HepG2 (cell line): ENCODE measurements around the gene PDGFRB. TPM values are rescaled to one million over a fixed set of nuclear protein-coding genes. Genes with fewer than 3 reads are reported as not detected.

Experiments used
- ATF7-NPFF ChIP-seq: sonication (generic); formaldehyde crosslinking; IDR thresholded peaks from 2 replicates; pipeline ENCODE4 v1.8.1; 2023; ENCODE audit warnings: mild to moderate bottlenecking, low read depth, missing genetic modification reagents, moderate library complexity
- EP300 ChIP-seq, 3 experiments: sonication (generic) in 1 of 3; formaldehyde crosslinking in 1 of 3; IDR thresholded peaks; 2 replicates each; pipeline versions ENCODE4 v1.5.1 to v1.6.1; 2011 to 2020; ENCODE audit warnings: low read depth in 2 of 3, low read length in 2 of 3, borderline replicate concordance in 1 of 3, improper control_type of control experiment in 1 of 3, mild to moderate bottlenecking in 1 of 3, missing genetic modification reagents in 1 of 3, moderate library complexity in 1 of 3
- HBP1 ChIP-seq: IDR thresholded peaks from 2 replicates; pipeline ENCODE4 v1.6.1; 2016; ENCODE audit warnings: low read depth, control low read depth
- HIC2 ChIP-seq: sonication (generic); formaldehyde crosslinking; IDR thresholded peaks from 2 replicates; pipeline ENCODE4 v1.9.0; 2022; ENCODE audit warnings: low read depth, missing genetic modification reagents
- HNF1B ChIP-seq: sonication (generic); formaldehyde crosslinking; IDR thresholded peaks from 2 replicates; pipeline ENCODE4 v1.5.1; 2020; ENCODE audit warnings: mild to moderate bottlenecking, moderate library complexity, missing genetic modification reagents
- IRF2 ChIP-seq: IDR thresholded peaks from 2 replicates; pipeline ENCODE4 v1.6.1; 2018; ENCODE audit warnings: missing genetic modification reagents, missing compliant biosample characterization
- KAT8 ChIP-seq: IDR thresholded peaks from 2 replicates; pipeline ENCODE4 v1.6.1; 2016; ENCODE audit warnings: missing genetic modification reagents, missing compliant biosample characterization
- MBNL3 ChIP-seq: fragments of 250-450 bp; sonication (Bioruptor Pico); conservative IDR thresholded peaks from 2 replicates; pipeline ENCODE4 v1.8.0; 2022; ENCODE audit warnings: mild to moderate bottlenecking, inconsistent platforms
- NR2C2 ChIP-seq: sonication (generic); formaldehyde crosslinking; IDR thresholded peaks from 2 replicates; pipeline ENCODE4 v1.4.0; 2020; ENCODE audit warnings: missing genetic modification reagents, mild to moderate bottlenecking, moderate library complexity, borderline replicate concordance
- SP5 ChIP-seq: IDR thresholded peaks from 2 replicates; pipeline ENCODE4 v1.6.1; 2016; ENCODE audit warnings: low read depth, borderline replicate concordance
- ZBTB44 ChIP-seq: sonication (generic); formaldehyde crosslinking; IDR thresholded peaks from 2 replicates; pipeline ENCODE4 v1.4.0; 2020; ENCODE audit warnings: missing genetic modification reagents
- ZC3H13 ChIP-seq: sonication (generic); formaldehyde crosslinking; IDR thresholded peaks from 2 replicates; pipeline ENCODE4 v1.8.1; 2023; ENCODE audit warnings: mild to moderate bottlenecking, missing genetic modification reagents, moderate library complexity
- ZFX ChIP-seq: sonication (generic); formaldehyde crosslinking; IDR thresholded peaks from 2 replicates; pipeline ENCODE4 v1.4.0; 2020; ENCODE audit warnings: mild to moderate bottlenecking, low read depth, missing genetic modification reagents, moderate library complexity
- ZNF777 ChIP-seq: sonication (generic); formaldehyde crosslinking; IDR thresholded peaks from 2 replicates; pipeline ENCODE4 v1.4.0; 2020; ENCODE audit warnings: missing genetic modification reagents
- ZNF891 ChIP-seq: sonication (generic); formaldehyde crosslinking; IDR thresholded peaks from 2 replicates; pipeline ENCODE4 v1.5.0; 2020; ENCODE audit warnings: mild to moderate bottlenecking, missing genetic modification reagents
- ZSCAN9 ChIP-seq: IDR thresholded peaks from 2 replicates; pipeline ENCODE4 v1.6.1; 2016; ENCODE audit warnings: borderline replicate concordance
- polyA plus RNA-seq, 8 experiments: library from polyadenylated mRNA; depleted of rRNA in 3 of 8; stranded (reverse) in 7 of 8; unstranded in 1 of 8; fragments of >200 nt; fragmentation: Illumina TruSeq in 4 of 8; extraction: Trizol in 4 of 8; gene quantifications; 2 replicates each; pipeline versions ENCODE4 v1.2.1 to v1.2.3, GENCODE V29; 2011 to 2016; ENCODE audit warnings: low read depth in 4 of 8, missing spikeins in 1 of 8, mixed read lengths in 1 of 8; ENCODE audit not compliant: insufficient read depth in 1 of 8
- total RNA-seq, 5 experiments: library from RNA; depleted of rRNA; stranded (reverse); fragments of >200 nt; fragmentation: Illumina TruSeq; extraction: Trizol; gene quantifications; 2 replicates each; pipeline ENCODE4 v1.2.3, GENCODE V29; 2016; ENCODE audit warnings: low read depth in 1 of 5
- TF ChIP-seq, protein P1 (sequence below): sonication (generic); formaldehyde crosslinking; conservative IDR thresholded peaks from 2 replicates; pipeline ENCODE4 v1.8.0; 2022; ENCODE audit warnings: mild to moderate bottlenecking, moderate library complexity, missing genetic modification reagents
- TF ChIP-seq, protein P2 (sequence below): sonication (generic); formaldehyde crosslinking; IDR thresholded peaks from 2 replicates; pipeline ENCODE4 v1.8.1; 2023; ENCODE audit warnings: missing genetic modification reagents, inconsistent platforms, borderline replicate concordance

PDGFRB gene
- total and polyA plus RNA-seq, 2 of the 13 experiments (the other 11 are each of a cell fraction or from before 2014, with no cell fraction given), result 4.0 to 21.0 TPM

DNA sequence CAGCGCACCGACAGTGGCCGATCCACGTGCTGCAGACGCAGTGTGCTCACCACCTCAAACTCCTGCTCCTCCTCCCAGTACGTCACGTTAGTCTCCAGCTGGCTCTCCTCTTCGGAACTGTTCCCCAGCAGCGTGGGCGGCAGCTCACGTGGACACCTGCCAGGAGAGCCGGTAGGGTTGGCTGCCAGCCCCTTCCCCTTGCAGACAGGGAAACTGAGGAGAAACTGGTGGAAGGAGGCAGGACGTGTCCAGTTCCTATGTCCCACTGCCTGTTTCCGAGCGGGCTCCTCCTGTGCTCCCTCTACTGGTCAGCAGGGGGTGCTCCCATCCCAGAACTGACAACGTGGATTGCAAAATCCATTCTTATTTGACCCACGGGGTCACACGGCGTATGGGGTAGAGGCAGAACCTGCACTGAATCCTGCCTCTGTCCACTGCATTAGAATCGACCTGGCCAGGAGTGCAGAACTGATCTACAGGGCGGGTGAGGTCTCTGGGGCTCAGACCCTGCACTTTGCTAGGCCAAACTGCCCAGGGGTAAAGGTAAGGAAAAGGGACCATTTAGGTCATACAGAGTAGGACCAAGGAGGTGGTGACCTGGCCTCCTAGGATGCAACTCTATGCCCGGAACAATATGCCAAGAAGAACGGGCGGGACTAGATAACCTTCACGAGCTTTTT, 25.7 kb downstream of the PDGFRB start (continued):
- TF ChIP-seq, protein P1, sequence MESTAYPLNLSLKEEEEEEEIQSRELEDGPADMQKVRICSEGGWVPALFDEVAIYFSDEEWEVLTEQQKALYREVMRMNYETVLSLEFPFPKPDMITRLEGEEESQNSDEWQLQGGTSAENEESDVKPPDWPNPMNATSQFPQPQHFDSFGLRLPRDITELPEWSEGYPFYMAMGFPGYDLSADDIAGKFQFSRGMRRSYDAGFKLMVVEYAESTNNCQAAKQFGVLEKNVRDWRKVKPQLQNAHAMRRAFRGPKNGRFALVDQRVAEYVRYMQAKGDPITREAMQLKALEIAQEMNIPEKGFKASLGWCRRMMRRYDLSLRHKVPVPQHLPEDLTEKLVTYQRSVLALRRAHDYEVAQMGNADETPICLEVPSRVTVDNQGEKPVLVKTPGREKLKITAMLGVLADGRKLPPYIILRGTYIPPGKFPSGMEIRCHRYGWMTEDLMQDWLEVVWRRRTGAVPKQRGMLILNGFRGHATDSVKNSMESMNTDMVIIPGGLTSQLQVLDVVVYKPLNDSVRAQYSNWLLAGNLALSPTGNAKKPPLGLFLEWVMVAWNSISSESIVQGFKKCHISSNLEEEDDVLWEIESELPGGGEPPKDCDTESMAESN (CRISPR knock-in tag), result peak; percentile 60; the same call in 1 of the 2 replicates
- peak; percentile 40; the same call in 1 of the 2 replicates for TF ChIP-seq ZFX (CRISPR knock-in tag)
- 0 out of 2 replicates have a peak, but pooled peaks have one; percentile 47 for TF ChIP-seq HBP1
- 0 out of 2 replicates have a peak, but pooled peaks have one; percentile 68 for TF ChIP-seq ZSCAN9 (CRISPR knock-in tag)
- TF ChIP-seq HNF1B, result peak; percentile 87
- no peak for TF ChIP-seq ZBTB44 (CRISPR knock-in tag)
- no peak for TF ChIP-seq MBNL3 (CRISPR knock-in tag)
- TF ChIP-seq, protein P2, sequence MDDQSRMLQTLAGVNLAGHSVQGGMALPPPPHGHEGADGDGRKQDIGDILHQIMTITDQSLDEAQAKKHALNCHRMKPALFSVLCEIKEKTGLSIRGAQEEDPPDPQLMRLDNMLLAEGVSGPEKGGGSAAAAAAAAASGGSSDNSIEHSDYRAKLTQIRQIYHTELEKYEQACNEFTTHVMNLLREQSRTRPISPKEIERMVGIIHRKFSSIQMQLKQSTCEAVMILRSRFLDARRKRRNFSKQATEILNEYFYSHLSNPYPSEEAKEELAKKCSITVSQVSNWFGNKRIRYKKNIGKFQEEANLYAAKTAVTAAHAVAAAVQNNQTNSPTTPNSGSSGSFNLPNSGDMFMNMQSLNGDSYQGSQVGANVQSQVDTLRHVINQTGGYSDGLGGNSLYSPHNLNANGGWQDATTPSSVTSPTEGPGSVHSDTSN (CRISPR knock-in tag), result no peak
- peak; percentile 78; the same call in 1 of the 2 replicates for TF ChIP-seq IRF2 (CRISPR knock-in tag)
- TF ChIP-seq EP300 (IDR thresholded peaks at IDR 0.05; ENCODE audit: low read depth in 2 of 2, low read length in 2 of 2), result 0 out of 4 replicates have a peak, but pooled peaks have one; percentile 35 to 39
- no peak for TF ChIP-seq EP300 (CRISPR knock-in tag; IDR thresholded peaks at IDR 0.05; ENCODE audit: borderline replicate concordance)
- TF ChIP-seq ZNF777 (CRISPR knock-in tag), result no peak
- peak; percentile 66 for TF ChIP-seq KAT8 (CRISPR knock-in tag)
- TF ChIP-seq HIC2, result 0 out of 2 replicates have a peak, but pooled peaks have one; percentile 13
- TF ChIP-seq ZNF891 (CRISPR knock-in tag), result 0 out of 2 replicates have a peak, but pooled peaks have one; percentile 82
- TF ChIP-seq ZC3H13 (CRISPR knock-in tag), result peak; percentile 75; the same call in 1 of the 2 replicates
- 0 out of 2 replicates have a peak, but pooled peaks have one; percentile 52 for TF ChIP-seq ATF7-NPFF (CRISPR knock-in tag)
- TF ChIP-seq NR2C2 (CRISPR knock-in tag), result peak; percentile 89
- TF ChIP-seq SP5 (CRISPR knock-in tag), result 0 out of 2 replicates have a peak, but pooled peaks have one; percentile 15
